HFF-Myc (cell line): Measurements from ENCODE around the gene SH3PXD2A.
"Not testable (repeated sequence)": the region's sequence is repeated elsewhere in the genome, so short reads cannot be mapped to it uniquely, and the experiment has no call there.

Experiments
- DNase-seq: peaks from one replicate; pipeline ENCODE4 v3.0.0-alpha.2; 2011; ENCODE audit warnings: low read depth; ENCODE audit errors: extremely low read depth
- H3K4me3 ChIP-seq: replicated peaks from 2 replicates; pipeline ENCODE4 v1.5.1; 2011; ENCODE audit warnings: low read depth, mild to moderate bottlenecking, control low read depth, low read length
- CTCF ChIP-seq: IDR thresholded peaks from 2 replicates; pipeline ENCODE4 v1.5.1; 2012; ENCODE audit warnings: mild to moderate bottlenecking, low read depth, low read length, control low read depth; ENCODE audit errors: missing control alignments

SH3PXD2A gene

GRCh38 chr10:103614306-103615158, 240.8 kb downstream of the SH3PXD2A start:
- no peak for TF ChIP-seq CTCF
- H3K4me3 ChIP-seq, result no peak overlapping the region
- DNase-seq, result no peak

GRCh38 chr10:103613616-103614015, 241.8 kb downstream of the SH3PXD2A start:
- TF ChIP-seq CTCF, result no peak
- no peak for DNase-seq
- H3K4me3 ChIP-seq, result no peak overlapping the region

GRCh38 chr10:103612462-103613365, 242.7 kb downstream of the SH3PXD2A start:
- DNase-seq, result no peak
- TF ChIP-seq CTCF, result no peak

GRCh38 chr10:103610921-103611511, 244.4 kb downstream of the SH3PXD2A start:
- no peak for TF ChIP-seq CTCF
- no peak for DNase-seq
- H3K4me3 ChIP-seq, result no peak overlapping the region

More at GRCh38 chr10:103612462-103613365, 242.7 kb downstream of the SH3PXD2A start:
- H3K4me3 ChIP-seq, result no peak overlapping the region

- H3K4me3 ChIP-seq, result no peak overlapping the region
- DNase-seq, result no peak
- no peak for TF ChIP-seq CTCF
Observed at GRCh38 chr10:103610083-103610472, 245.3 kb downstream of the SH3PXD2A start.

- DNase-seq, result no peak
- TF ChIP-seq CTCF, result no peak
- H3K4me3 ChIP-seq, result no peak overlapping the region
Observed at GRCh38 chr10:103609231-103610082, 245.9 kb downstream of the SH3PXD2A start.

GRCh38 chr10:103608056-103608455, 247.3 kb downstream of the SH3PXD2A start:
- H3K4me3 ChIP-seq, DNase-seq: not testable (repeated sequence)

GRCh38 chr10:103607051-103607450, 248.3 kb downstream of the SH3PXD2A start:
- not testable (repeated sequence) for DNase-seq, H3K4me3 ChIP-seq

GRCh38 chr10:103606097-103606438, 249.3 kb downstream of the SH3PXD2A start:
- H3K4me3 ChIP-seq, DNase-seq: not testable (repeated sequence)
